ENCODE measurements around the gene CRHR1. TPM values are rescaled to one million over a fixed set of nuclear protein-coding genes. Genes with fewer than 3 reads are reported as not detected.

The CRHR1 gene
- total and polyA plus RNA-seq, 2 of the 4 experiments (the other 2 are of a cell fraction): not detected

- ChIA-PET POLR2A (ENCODE audit: unreplicated experiment) (no interaction called here), CTCF (no interaction called here)
- Histone ChIP-seq H2BK120ac (ENCODE audit: low read depth, low read length) (no peak overlapping the region), H4K8ac (ENCODE audit: low read depth in 2 of 2, low read length in 2 of 2) (no peak overlapping the region), H3K23ac (ENCODE audit: low read depth, low read length) (no peak overlapping the region), H3K18ac (ENCODE audit: low read depth, low read length) (no peak overlapping the region), H2AK9ac (replicated peaks; ENCODE audit: low read depth, low read length, poor library complexity) (no peak overlapping the region), H4K91ac (ENCODE audit: insufficient read depth, low read depth, low read length) (no peak overlapping the region), H3K79me1 (ENCODE audit: low read depth in 1 of 2, low read length in 2 of 2) (no peaks in the 10 kb centered on the region), H2AFZ (replicated peaks; ENCODE audit: low read length, poor library complexity) (no peak overlapping the region), H3K4me2 (ENCODE audit: low read depth, low read length) (no peak overlapping the region), H2BK15ac (ENCODE audit: low read depth, low read length) (no peak overlapping the region), H3K36me3 (ENCODE audit: control insufficient read depth, insufficient read depth, low read length) (no peaks in the 10 kb centered on the region), H4K5ac (ENCODE audit: low read depth, low read length) (no peak overlapping the region), H2BK5ac (ENCODE audit: low read depth, low read length, poor library complexity, severe bottlenecking) (no peak overlapping the region), H3K9me3 (ENCODE audit: control insufficient read depth, insufficient read depth, low read length) (no peaks in the 10 kb centered on the region), H3K14ac (replicated peaks; ENCODE audit: low read depth, low read length) (no peak overlapping the region), H3K9me1 (ENCODE audit: insufficient read depth, low read length) (no peaks in the 10 kb centered on the region), H3K9ac (ENCODE audit: low read depth, low read length) (no peak overlapping the region), H3K4me3 (ENCODE audit: insufficient read depth, low read depth, low read length) (no peak overlapping the region), H3K27ac (ENCODE audit: insufficient read depth, low read length) (no peak overlapping the region), H3K27me3 (ENCODE audit: control insufficient read depth, insufficient read depth, low read length) (peaks cover 16% of the 10 kb centered on the region), H3K4me1 (ENCODE audit: control insufficient read depth, insufficient read depth, low read length) (no peaks in the 10 kb centered on the region), H4K20me1 (ENCODE audit: insufficient read depth, low read length) (no peaks in the 10 kb centered on the region), H2BK20ac (ENCODE audit: low read depth, low read length) (no peak overlapping the region), H3K56ac (ENCODE audit: extremely low read depth, insufficient read depth, low read length) (no peak overlapping the region), H3K4ac (ENCODE audit: low read depth, low read length) (no peak overlapping the region), H2AK5ac (ENCODE audit: low read depth, low read length) (no peak overlapping the region)
- in situ Hi-C loops (cut with MboI; ENCODE audit: low sequenced_read_pairs): loop anchor here (25.0 kb wide), 1 partner anchor 425 kb away; no protein-coding TSS in a partner anchor
- no peak for ATAC-seq (ENCODE audit: low read depth)
- no peak for TF ChIP-seq FOS (IDR thresholded peaks at IDR 0.05; ENCODE audit: low read depth, low read length)
- TF ChIP-seq, protein P1, sequence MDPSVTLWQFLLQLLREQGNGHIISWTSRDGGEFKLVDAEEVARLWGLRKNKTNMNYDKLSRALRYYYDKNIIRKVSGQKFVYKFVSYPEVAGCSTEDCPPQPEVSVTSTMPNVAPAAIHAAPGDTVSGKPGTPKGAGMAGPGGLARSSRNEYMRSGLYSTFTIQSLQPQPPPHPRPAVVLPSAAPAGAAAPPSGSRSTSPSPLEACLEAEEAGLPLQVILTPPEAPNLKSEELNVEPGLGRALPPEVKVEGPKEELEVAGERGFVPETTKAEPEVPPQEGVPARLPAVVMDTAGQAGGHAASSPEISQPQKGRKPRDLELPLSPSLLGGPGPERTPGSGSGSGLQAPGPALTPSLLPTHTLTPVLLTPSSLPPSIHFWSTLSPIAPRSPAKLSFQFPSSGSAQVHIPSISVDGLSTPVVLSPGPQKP (IDR thresholded peaks at IDR 0.05; ENCODE audit: borderline replicate concordance, low read depth, low read length): no peak
- TF ChIP-seq CHD1 (IDR thresholded peaks at IDR 0.05; ENCODE audit: low read depth, low read length): no peak
- no peak for TF ChIP-seq NFE2L2 (IDR thresholded peaks at IDR 0.05; ENCODE audit: low read depth, low read length)
- no peak for TF ChIP-seq CEBPB (IDR thresholded peaks at IDR 0.05; ENCODE audit: low read depth, low read length)
- no peak for TF ChIP-seq BHLHE40 (IDR thresholded peaks at IDR 0.05; ENCODE audit: low read depth, low read length)
- no peak for TF ChIP-seq RFX5 (IDR thresholded peaks at IDR 0.05; ENCODE audit: low read depth, low read length)
- no peak for TF ChIP-seq POLR2A (IDR thresholded peaks at IDR 0.05; ENCODE audit: low read depth, low read length)
- WGBS, 2 experiments (ENCODE audit: extremely low coverage in 2 of 2, insufficient read length in 1 of 2): 67% methylated on average over 1 of the region's 9 CpGs; no CpG with 5 or more reads in 1 of the 2 experiments
- DNase-seq: no peak
- BruUV-seq (replicated peaks): no TSS peak
- intact Hi-C loops (cut with micrococcal nuclease): loop anchor here (10.0 kb wide), 1 partner anchor 623 kb away; no protein-coding TSS in a partner anchor
- dilution Hi-C loops (cut with HindIII; ENCODE audit: low sequenced_read_pairs, unreplicated experiment): no loop called here
Observed at GRCh38 chr17:45837603-45838002, 53.5 kb downstream of the CRHR1 start.
